Measurements from ENCODE around the gene AIFM3.
A peak's percentile ranks its signal among the peaks of the same experiment; 100 is the strongest.

The AIFM3 gene

DNA sequence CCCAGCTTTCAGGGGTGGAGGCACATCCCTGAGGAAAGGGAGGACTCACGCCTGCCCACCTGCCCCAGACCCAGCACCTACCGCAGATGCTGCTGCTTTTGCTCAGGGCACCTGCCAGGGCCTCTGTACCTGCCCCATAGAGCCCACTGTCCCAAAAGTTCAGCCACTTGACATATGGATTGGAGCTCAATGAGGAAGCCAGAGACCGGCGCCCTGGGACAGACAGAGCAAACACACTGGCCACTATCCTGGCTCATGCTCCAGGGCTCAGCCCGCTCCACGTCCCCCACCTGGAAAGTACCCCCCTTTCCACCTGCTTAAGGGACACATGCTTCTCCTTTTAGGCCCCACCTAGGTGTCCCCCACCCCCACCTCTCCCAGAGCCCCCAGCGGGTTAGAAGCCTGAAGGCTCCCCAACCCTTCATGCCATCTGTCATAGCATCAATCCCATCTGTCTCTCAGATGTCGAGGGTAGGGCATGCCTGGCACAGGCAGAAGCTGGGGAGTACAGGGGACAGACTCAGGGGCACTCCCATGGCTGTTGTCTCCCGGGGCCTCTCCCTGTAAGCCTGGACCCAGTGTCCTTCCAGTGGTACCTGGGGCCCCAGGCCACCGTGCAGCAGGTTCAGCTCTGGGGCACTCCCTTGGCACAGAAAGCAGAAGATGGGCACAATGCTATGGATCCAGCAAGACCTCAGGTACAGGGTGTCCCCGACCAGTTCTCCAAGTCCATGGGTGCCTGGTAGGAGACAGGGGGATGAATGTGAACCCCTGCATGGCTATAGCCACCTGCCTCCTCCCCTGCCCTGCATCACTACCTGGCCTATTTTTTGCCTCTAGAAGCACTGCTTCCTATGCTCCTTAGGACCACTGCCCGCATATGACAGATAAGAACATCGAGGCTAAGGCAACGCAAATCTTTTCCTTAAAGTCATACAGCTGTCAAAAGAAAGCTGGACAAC, 45.7 kb downstream of the AIFM3 start:
- Mint-ChIP-seq H3K27ac (no peak overlapping the region), H3K4me1 (peaks cover 30% of the 10 kb centered on the region), H3K36me3 (no peaks in the 10 kb centered on the region), H3K9me3 (no peaks in the 10 kb centered on the region), H3K4me3 (peak overlapping the region; percentile 55), H3K27me3 (no peaks in the 10 kb centered on the region)

DNA sequence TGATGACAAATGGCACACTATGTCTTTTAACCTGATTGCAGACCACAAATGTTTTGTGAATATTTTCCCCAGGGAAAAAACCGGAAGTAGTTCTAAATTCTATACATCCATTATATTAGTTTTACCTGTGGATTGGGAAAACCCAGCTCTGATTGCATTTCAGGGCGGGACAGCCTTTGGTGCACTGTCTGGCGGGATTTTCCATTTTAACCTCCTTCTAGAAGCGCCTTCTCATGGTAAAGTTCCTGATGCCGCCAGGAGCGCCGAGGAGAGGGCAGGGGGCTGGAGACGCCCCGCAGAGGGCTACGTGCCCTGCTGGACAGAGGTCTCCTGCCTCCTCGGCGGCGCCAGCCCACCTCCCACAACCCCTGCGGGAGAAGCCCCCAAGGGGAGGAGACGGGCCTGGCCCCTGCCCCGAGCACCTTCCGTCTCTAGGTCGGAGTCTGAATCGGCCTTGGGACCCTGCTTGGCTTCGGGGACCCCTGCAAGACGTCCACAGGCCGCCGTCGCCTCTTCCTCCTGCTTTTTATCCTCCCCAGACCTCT, 46.7 kb downstream of the AIFM3 start:
- no peaks in the 10 kb centered on the region for H3K9me3 Mint-ChIP-seq
- no peaks in the 10 kb centered on the region for H3K36me3 Mint-ChIP-seq
- H3K4me1 Mint-ChIP-seq: peaks cover 30% of the 10 kb centered on the region
- H3K27ac Mint-ChIP-seq: peak overlapping the region; percentile 87
- peak overlapping the region; percentile 88 for H3K4me3 Mint-ChIP-seq
- H3K27me3 Mint-ChIP-seq: no peaks in the 10 kb centered on the region

DNA sequence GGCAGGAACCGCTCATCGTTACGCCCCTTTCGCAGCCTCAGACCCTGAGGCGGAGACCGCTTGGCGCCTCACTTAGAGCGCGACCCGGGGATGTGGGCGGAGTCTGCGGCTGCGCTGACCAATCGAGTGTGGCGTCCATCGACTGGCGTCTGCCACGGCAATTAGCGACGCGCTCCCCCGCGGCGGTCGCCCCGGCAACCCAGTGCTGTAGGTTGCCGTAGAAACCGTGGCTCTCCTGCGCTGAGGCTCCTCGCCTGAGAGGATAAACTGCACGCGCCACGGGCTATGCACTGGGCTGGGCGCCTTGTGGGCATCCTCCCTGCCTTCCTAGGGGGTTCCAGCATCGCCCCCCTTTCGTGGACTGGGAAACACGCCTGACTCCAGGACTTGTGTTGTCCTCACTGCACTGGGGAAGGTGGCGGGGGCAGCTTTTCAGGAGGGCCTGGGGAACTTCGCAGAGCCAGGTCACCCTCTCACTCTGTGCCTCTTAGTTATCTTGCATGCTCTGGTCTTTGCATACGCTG, 47.2 kb downstream of the AIFM3 start:
- Mint-ChIP-seq H3K27ac (peak overlapping the region; percentile 87), H3K36me3 (no peaks in the 10 kb centered on the region), H3K4me1 (peaks cover 30% of the 10 kb centered on the region), H3K4me3 (peak overlapping the region; percentile 88), H3K9me3 (no peaks in the 10 kb centered on the region), H3K27me3 (no peaks in the 10 kb centered on the region)

DNA sequence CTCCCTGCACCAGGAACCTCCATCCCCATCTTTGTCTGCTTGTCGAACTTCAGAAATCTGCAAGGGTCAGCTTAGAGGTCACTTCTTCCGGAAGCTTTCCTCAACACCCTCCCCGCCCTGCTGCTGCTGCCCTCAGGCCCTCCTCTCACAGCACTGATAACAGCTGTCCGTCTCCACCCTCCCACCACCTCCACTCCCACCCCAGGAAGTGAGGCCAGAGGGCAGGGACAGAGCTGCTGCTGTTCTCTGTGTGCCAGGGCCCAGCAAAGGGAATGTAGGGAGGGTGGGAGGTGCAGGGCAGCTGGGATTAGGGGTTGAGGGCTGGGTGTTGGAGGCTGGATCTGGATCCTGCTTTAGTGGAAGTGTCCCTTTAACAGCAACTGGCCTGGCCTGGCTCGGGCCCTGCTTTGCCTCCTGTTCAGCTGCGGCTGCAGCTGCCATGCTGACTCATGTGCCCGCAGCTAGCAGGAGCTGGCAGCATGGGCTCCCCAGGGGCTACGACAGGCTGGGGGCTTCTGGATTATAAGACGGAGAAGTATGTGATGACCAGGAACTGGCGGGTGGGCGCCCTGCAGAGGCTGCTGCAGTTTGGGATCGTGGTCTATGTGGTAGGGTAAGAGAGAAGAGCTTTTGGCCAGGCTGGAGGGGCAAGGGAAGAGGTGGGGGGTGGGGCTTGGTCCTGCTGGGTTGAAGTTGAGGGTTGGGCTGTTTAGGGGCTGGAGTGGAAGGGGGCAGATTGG, 47.8 kb downstream of the AIFM3 start, which contains the start of gene P2RX6:
Gene P2RX6, plus strand, starts transcription at position 440 of the 740 bp plus-strand sequence. Its CDS starts 10 bp downstream, at position 450.
- peak within 1 kb of the TSS; percentile 87 for H3K27ac Mint-ChIP-seq
- peak within 1 kb of the TSS; percentile 88 for H3K4me3 Mint-ChIP-seq
- no peaks in the 10 kb centered on the region for H3K36me3 Mint-ChIP-seq
- no peaks in the 10 kb centered on the region for H3K27me3 Mint-ChIP-seq
- no peaks in the 10 kb centered on the region for H3K9me3 Mint-ChIP-seq
- H3K4me1 Mint-ChIP-seq: peaks cover 30% of the 10 kb centered on the region

DNA sequence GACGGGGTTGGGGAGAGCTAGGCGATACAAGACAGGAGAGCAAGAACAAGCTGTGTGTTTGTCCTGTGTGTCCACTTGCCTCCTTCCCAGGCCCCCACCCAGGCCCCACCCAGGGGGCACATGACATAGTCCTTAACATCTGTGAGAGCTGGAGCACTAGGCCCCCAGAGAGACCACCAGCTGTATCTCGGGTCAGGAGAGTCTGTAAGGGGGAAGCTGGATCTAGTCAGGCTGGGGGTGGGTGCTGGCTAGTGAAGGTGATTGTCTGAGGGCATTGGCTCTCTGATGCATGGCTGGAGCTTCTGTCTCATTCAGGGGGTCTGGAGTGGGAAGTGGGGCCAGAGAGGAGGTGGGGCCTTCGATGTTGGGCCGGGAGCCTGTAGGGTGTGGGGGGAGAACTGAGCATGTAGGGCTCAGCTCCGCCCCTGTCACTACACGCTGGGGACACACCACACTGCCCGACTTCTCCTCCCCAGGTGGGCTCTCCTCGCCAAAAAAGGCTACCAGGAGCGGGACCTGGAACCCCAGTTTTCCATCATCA, 48.5 kb downstream of the AIFM3 start:
- Mint-ChIP-seq H3K27me3 (no peaks in the 10 kb centered on the region), H3K36me3 (no peaks in the 10 kb centered on the region), H3K4me1 (peaks cover 30% of the 10 kb centered on the region), H3K4me3 (no peak overlapping the region), H3K27ac (no peak overlapping the region), H3K9me3 (no peaks in the 10 kb centered on the region)

DNA sequence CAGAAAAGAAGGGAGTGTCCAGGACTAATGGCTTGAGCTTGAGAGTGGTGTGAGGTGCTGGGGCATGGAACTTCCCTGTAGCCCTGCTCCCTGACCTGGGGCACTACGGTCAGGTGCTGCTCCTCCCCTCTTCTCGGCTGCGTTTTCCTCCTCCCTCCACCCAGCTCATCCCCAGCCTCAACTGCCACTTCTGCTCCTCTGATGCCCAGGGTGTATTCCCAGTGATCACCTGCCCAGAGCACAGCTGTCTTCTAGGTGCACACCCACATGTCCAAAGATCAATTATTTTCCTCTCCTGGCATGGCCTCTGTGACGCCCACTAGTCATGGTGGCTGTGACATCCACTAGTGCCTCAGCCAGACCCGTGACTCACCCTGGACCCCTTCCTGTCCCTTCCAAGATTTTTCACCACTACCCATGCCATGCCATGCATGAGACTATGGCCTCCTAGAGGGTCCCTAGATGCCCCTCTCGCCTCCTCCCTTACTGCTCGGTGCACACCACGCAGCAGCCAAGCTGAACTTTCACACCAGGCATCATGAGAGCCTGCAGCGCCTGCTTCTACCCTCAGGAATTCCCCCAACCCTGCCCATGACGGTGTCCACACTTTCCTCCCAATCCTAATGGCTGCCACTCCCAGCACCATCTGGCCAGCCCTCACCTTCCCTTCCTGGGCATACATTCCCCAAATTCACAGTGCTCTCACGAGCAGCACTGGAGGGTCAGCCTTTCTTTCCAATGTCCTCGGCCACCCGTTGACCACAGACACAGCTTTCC, 49.8 kb downstream of the AIFM3 start:
- H3K9me3 Mint-ChIP-seq: no peaks in the 10 kb centered on the region
- no peaks in the 10 kb centered on the region for H3K36me3 Mint-ChIP-seq
- peak overlapping the region; percentile 42 for H3K27ac Mint-ChIP-seq
- H3K4me1 Mint-ChIP-seq: peaks cover 30% of the 10 kb centered on the region
- H3K27me3 Mint-ChIP-seq: no peaks in the 10 kb centered on the region
- H3K4me3 Mint-ChIP-seq: no peak overlapping the region

DNA sequence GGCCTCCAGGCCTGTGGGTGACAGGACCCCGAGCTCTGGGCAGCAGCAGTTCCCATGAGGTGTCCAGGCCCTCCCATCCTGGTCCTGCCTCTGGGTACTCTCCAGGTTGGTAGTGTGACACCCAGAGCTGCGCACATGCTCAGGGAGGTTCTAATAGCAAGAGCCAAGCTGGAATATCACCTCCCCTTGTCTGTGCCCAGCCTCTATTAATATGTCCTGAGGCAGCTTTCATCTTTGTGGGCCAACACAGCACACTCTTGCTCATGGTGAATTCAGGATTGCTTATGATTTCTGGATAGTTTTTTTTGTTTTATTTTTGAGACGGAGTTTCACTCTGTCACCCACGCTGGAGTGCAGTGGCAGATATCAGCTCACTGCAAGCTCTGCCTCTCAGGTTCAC, 51.3 kb downstream of the AIFM3 start:
- Mint-ChIP-seq H3K27me3 (no peaks in the 10 kb centered on the region), H3K4me3 (no peak overlapping the region), H3K36me3 (no peaks in the 10 kb centered on the region), H3K9me3 (no peaks in the 10 kb centered on the region), H3K4me1 (peaks cover 30% of the 10 kb centered on the region), H3K27ac (no peak overlapping the region)

DNA sequence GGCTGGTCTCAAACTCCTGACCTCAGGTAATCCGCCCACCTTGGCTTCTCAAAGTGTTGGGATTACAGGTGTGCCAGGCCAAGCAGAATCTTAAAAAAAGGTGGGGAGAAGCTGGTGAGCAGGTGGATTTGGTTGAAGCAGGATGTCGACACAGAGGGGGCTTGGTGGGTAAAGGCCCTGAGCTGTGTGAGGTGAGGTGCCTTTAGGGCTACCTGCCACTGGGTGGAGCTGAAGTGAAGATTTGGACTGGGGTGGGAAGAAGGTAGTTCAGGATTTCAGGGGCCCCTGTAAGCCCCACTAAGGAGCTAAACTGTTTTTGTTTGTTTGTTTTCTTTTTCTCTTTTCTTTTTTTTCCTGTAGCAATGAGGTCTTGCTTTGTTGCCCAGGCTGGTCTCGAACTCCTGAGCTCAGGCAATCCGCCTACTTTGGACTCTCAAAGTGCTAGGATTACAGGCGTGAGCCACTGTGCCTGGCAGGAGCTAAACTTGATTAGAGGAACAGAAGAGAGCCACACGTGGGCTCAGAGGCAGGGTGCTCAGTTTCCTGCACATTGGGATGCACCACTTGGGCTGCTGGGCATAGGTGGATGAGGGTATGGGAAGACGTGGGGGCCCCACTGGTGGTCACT, 53.9 kb downstream of the AIFM3 start:
- Mint-ChIP-seq H3K36me3 (no peaks in the 10 kb centered on the region), H3K27me3 (no peaks in the 10 kb centered on the region), H3K4me1 (peaks cover 18% of the 10 kb centered on the region), H3K9me3 (no peaks in the 10 kb centered on the region), H3K27ac (peak overlapping the region; percentile 62), H3K4me3 (no peak overlapping the region)

DNA sequence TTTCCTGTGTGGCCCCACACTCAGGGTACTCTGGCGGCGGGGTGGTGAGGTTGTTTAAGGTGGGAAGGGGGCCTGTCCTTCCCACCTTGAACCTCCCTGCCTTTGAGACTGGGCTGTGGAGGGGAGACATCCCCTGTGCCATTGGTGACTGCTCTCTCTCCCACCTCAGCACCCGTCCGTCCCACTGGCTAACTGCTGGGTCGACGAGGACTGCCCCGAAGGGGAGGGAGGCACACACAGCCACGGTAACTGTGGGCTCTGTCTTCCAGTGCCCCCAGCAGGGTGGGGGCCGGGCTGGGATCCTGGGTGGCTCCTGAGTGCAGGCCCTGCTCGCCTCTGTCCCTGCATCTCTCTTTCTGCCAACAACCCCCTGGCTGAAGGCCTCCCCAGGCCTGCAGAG, 55.5 kb downstream of the AIFM3 start:
- H3K4me3 Mint-ChIP-seq: no peak overlapping the region
- no peaks in the 10 kb centered on the region for H3K27me3 Mint-ChIP-seq
- H3K36me3 Mint-ChIP-seq: no peaks in the 10 kb centered on the region
- H3K4me1 Mint-ChIP-seq: peaks cover 8% of the 10 kb centered on the region
- no peaks in the 10 kb centered on the region for H3K9me3 Mint-ChIP-seq
- no peak overlapping the region for H3K27ac Mint-ChIP-seq

DNA sequence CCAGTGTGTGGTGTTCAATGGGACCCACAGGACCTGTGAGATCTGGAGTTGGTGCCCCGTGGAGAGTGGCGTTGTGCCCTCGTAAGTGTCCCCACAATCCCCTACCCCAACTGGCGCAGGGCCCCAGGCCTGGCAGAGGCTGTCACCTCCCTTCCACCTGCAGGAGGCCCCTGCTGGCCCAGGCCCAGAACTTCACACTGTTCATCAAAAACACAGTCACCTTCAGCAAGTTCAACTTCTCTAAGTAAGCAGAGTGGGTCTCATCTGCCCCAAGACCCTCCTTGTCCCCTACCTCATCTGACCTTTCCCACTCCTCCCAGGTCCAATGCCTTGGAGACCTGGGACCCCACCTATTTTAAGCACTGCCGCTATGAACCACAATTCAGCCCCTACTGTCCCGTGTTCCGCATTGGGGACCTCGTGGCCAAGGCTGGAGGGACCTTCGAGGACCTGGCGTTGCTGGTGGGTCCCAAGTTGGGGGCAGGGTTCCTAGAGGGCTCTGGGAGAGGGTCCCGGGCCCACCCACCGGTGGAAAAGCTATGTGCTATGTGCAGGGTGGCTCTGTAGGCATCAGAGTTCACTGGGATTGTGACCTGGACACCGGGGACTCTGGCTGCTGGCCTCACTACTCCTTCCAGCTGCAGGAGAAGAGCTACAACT, 56.0 kb downstream of the AIFM3 start:
- no peaks in the 10 kb centered on the region for H3K27me3 Mint-ChIP-seq
- H3K4me3 Mint-ChIP-seq: no peak overlapping the region
- no peaks in the 10 kb centered on the region for H3K9me3 Mint-ChIP-seq
- peaks cover 8% of the 10 kb centered on the region for H3K4me1 Mint-ChIP-seq
- H3K36me3 Mint-ChIP-seq: no peaks in the 10 kb centered on the region
- no peak overlapping the region for H3K27ac Mint-ChIP-seq

DNA sequence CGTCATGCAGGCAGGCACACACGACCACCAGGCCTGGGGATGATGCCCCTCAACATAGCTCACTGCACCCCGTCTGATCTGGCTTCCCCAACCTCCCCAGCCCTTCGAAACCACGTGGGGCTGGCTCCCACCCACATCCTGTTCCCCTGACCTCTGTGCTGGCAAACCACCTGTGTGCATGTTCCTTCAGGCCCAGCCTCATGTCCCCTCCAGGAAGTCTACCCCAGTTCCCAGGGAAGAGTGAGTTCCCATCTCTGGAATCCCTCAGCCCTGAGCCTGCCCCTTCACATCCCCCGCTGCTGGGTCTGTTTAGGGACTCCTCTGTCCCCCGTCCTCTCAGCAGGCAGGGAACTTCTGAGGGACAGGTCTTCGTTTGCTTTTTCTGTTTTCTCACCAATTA, 58.2 kb downstream of the AIFM3 start:
- H3K4me1 Mint-ChIP-seq: peaks cover 8% of the 10 kb centered on the region
- no peaks in the 10 kb centered on the region for H3K9me3 Mint-ChIP-seq
- H3K27ac Mint-ChIP-seq: peak overlapping the region; percentile 8
- H3K36me3 Mint-ChIP-seq: no peaks in the 10 kb centered on the region
- H3K27me3 Mint-ChIP-seq: peaks cover 2% of the 10 kb centered on the region
- H3K4me3 Mint-ChIP-seq: no peak overlapping the region

DNA sequence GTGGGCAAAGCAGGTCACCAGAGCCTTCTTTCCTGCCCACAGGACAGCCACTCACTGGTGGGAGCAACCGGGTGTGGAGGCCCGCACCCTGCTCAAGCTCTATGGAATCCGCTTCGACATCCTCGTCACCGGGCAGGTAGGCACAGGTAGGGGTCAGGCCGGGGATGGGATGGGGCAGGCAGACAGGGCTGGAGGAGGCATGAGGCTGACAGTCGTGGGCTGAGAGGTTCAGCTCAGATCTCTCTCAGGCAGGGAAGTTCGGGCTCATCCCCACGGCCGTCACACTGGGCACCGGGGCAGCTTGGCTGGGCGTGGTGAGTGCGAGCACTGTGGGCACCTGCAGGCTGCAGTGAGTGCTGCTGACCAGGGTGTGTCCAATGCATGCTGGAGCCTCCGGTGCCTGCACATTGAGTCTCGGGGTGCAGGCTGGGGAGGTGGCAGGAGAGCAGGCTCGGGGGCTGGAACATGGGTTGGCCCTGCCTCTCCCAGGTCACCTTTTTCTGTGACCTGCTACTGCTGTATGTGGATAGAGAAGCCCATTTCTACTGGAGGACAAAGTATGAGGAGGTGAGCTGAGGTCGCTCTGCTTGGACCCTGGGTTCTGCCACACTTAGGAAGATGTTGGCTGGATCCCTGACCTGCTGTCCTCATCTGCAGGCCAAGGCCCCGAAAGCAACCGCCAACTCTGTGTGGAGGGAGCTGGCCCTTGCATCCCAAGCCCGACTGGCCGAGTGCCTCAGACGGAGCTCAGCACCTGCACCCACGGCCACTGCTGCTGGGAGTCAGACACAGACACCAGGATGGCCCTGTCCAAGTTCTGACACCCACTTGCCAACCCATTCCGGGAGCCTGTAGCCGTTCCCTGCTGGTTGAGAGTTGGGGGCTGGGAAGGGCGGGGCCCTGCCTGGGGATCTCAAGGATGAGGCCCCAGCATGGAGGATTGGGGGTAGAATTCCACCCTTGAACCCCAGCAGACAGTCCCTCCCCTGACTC, 59.0 kb downstream of the AIFM3 start:
- no peaks in the 10 kb centered on the region for H3K36me3 Mint-ChIP-seq
- no peaks in the 10 kb centered on the region for H3K9me3 Mint-ChIP-seq
- H3K27ac Mint-ChIP-seq: no peak overlapping the region
- peaks cover 8% of the 10 kb centered on the region for H3K4me1 Mint-ChIP-seq
- no peak overlapping the region for H3K4me3 Mint-ChIP-seq
- peaks cover 8% of the 10 kb centered on the region for H3K27me3 Mint-ChIP-seq
